ENCODE results near the gene COQ10A.

DNA sequence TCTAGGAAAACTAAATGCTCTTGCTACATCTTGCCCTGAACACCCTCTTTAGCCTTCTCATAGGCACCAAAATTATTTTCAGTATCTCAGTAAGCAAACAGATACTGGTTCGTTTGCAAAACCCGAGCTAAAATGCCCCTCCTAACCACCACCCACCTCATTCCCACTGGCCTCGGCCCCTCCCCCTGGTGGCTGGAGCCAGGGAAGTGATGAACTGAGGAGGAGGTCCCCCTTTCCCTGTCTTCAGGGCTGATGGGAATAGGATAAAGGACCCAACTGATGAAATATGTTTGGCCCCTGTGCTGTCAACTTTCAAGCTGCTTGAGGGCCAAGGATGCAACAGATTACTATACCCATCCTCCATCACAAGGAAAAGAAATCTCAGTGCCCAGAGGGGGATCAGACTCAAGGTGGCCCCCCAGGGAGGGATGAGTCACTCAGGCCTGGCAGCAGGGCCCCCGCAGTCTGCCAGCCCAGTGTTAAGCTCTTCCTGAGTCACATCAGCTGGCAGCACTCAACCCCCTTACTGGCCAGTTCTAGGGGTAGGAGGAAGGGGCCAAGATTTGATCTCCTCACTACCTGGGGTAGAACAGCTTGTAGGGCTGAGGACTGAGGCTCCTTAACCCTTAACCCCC is 10.3 kb upstream of the COQ10A start:
- TF ChIP-seq, protein P1, sequence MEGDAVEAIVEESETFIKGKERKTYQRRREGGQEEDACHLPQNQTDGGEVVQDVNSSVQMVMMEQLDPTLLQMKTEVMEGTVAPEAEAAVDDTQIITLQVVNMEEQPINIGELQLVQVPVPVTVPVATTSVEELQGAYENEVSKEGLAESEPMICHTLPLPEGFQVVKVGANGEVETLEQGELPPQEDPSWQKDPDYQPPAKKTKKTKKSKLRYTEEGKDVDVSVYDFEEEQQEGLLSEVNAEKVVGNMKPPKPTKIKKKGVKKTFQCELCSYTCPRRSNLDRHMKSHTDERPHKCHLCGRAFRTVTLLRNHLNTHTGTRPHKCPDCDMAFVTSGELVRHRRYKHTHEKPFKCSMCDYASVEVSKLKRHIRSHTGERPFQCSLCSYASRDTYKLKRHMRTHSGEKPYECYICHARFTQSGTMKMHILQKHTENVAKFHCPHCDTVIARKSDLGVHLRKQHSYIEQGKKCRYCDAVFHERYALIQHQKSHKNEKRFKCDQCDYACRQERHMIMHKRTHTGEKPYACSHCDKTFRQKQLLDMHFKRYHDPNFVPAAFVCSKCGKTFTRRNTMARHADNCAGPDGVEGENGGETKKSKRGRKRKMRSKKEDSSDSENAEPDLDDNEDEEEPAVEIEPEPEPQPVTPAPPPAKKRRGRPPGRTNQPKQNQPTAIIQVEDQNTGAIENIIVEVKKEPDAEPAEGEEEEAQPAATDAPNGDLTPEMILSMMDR (conservative IDR thresholded peaks at IDR 0.05 in 1 of 2, IDR thresholded peaks at IDR 0.05 in 1 of 2; ENCODE audit: low read depth in 1 of 2, low read length in 2 of 2): peak in 1 of 2 donors; percentile 15
- TF ChIP-seq EZH2 (IDR thresholded peaks at IDR 0.05; ENCODE audit: low read length, missing control alignments): no peak
